Measurements from ENCODE around the gene TMEM178A. TPM values are rescaled to one million over a fixed set of nuclear protein-coding genes. Genes with fewer than 3 reads are reported as not detected.
"Not testable (repeated sequence)": the region's sequence is repeated elsewhere in the genome, so short reads cannot be mapped to it uniquely, and the experiment has no call there.

The TMEM178A gene
- total RNA-seq, 1 experiment from 2014 or later, result 7.5 TPM

- Histone ChIP-seq H2AFZ (ENCODE audit: low read length) (no peak overlapping the region), H3K4ac (ENCODE audit: low read depth, low read length) (no peak overlapping the region), H3K79me2 (ENCODE audit: insufficient read depth, low read length) (no peaks in the 10 kb centered on the region), H3K56ac (ENCODE audit: insufficient read length, low read depth, low read length) (no peak overlapping the region), H3K27me3 (ENCODE audit: insufficient read depth, low read length) (no peaks in the 10 kb centered on the region), H2AK5ac (ENCODE audit: insufficient read length, low read length) (no peak overlapping the region), H3K79me1 (ENCODE audit: insufficient read depth, low read depth, low read length, poor library complexity, severe bottlenecking) (no peaks in the 10 kb centered on the region), H4K5ac (ENCODE audit: insufficient read length, low read depth, low read length) (no peak overlapping the region), H2BK120ac (ENCODE audit: low read depth, low read length, poor library complexity, severe bottlenecking) (no peak overlapping the region), H3K9ac (ENCODE audit: extremely low read depth, insufficient read length, low read length) (no peak overlapping the region), H2BK12ac (ENCODE audit: insufficient read length, low read depth, low read length) (no peak overlapping the region), H4K20me1 (ENCODE audit: control insufficient read depth, insufficient read depth, insufficient read length) (no peaks in the 10 kb centered on the region), H3K14ac (ENCODE audit: insufficient read depth, low read length) (no peak overlapping the region), H2BK15ac (ENCODE audit: low read depth, low read length) (no peak overlapping the region), H3K18ac (ENCODE audit: insufficient read length, low read depth, low read length) (no peak overlapping the region), H4K91ac (ENCODE audit: insufficient read length, low read depth, low read length) (no peak overlapping the region), H3T11ph (ENCODE audit: low read length) (no peak overlapping the region), H4K8ac (replicated peaks; ENCODE audit: insufficient read length, low read depth, low read length) (no peak overlapping the region), H3K23me2 (ENCODE audit: insufficient read length, low read depth, low read length, poor library complexity, severe bottlenecking) (no peaks in the 10 kb centered on the region), H2BK5ac (ENCODE audit: insufficient read length, low read length) (no peak overlapping the region), H2BK20ac (ENCODE audit: low read depth, low read length, poor library complexity, severe bottlenecking) (no peak overlapping the region), H3K27ac (ENCODE audit: insufficient read length, low read depth, low read length) (no peak overlapping the region), H3K4me1 (ENCODE audit: insufficient read depth, low read length) (peaks cover 14% of the 10 kb centered on the region; the same call in 1 of the 2 replicates), H3K9me3 (ENCODE audit: control insufficient read depth, low read depth, low read length) (no peaks in the 10 kb centered on the region), H3K4me2 (ENCODE audit: insufficient read depth, insufficient read length, low read length) (no peak overlapping the region), H3K23ac (ENCODE audit: insufficient read length, low read depth, low read length) (no peak overlapping the region)
- peaks cover 4 to 5% of the 10 kb centered on the region in 2 experiments; a peak in 2 of 5 replicates for H3K9me3 Mint-ChIP-seq
- no CpG with 5 or more reads among the region's 3 CpGs for WGBS (ENCODE audit: extremely low coverage, insufficient read length, low lambda C conversion rate)
- DNase-seq, result no peak
- no peak for TF ChIP-seq CTCF (conservative IDR thresholded peaks at IDR 0.05)
- no peaks in the 10 kb centered on the region for H3K27me3 Mint-ChIP-seq (ENCODE audit: low read depth)
- peaks cover 0 to 7% (median 3%) of the 10 kb centered on the region in 3 experiments; a peak in 2 of 7 replicates for H3K36me3 Mint-ChIP-seq (ENCODE audit: insufficient read depth in 1 of 3, low read depth in 3 of 3)
- H3K27ac Mint-ChIP-seq, result no peak overlapping the region
- no peak overlapping the region for H3K4me3 Mint-ChIP-seq
- H3K4me1 Mint-ChIP-seq, result peaks cover 24 to 25% of the 10 kb centered on the region in 2 experiments
These were observed 15.2 kb upstream of the TMEM178A start for GRCh38 chr2:39650468-39650867.

GRCh38 chr2:39656215-39656614 is 9.5 kb upstream of the TMEM178A start:
- H2BK5ac ChIP-seq (ENCODE audit: insufficient read length, low read length); H4K5ac ChIP-seq (ENCODE audit: insufficient read length, low read depth, low read length); H4K8ac ChIP-seq (replicated peaks; ENCODE audit: insufficient read length, low read depth, low read length); H3K79me2 ChIP-seq (ENCODE audit: insufficient read depth, low read length); H2AK5ac ChIP-seq (ENCODE audit: insufficient read length, low read length); H3K27ac Mint-ChIP-seq; H3K9me3 ChIP-seq (ENCODE audit: control insufficient read depth, low read depth, low read length); H3K9me3 Mint-ChIP-seq; H3K4me3 Mint-ChIP-seq; H3T11ph ChIP-seq (ENCODE audit: low read length); H3K36me3 Mint-ChIP-seq (ENCODE audit: insufficient read depth in 1 of 3, low read depth in 3 of 3); H2BK120ac ChIP-seq (ENCODE audit: low read depth, low read length, poor library complexity, severe bottlenecking); H3K27me3 Mint-ChIP-seq (ENCODE audit: low read depth); H3K4ac ChIP-seq (ENCODE audit: low read depth, low read length); H3K23ac ChIP-seq (ENCODE audit: insufficient read length, low read depth, low read length); H3K27me3 ChIP-seq (ENCODE audit: insufficient read depth, low read length); H3K56ac ChIP-seq (ENCODE audit: insufficient read length, low read depth, low read length); H2BK12ac ChIP-seq (ENCODE audit: insufficient read length, low read depth, low read length); H3K9ac ChIP-seq (ENCODE audit: extremely low read depth, insufficient read length, low read length); H3K4me1 Mint-ChIP-seq; H3K4me1 ChIP-seq (ENCODE audit: insufficient read depth, low read length); H3K4me2 ChIP-seq (ENCODE audit: insufficient read depth, insufficient read length, low read length); H2BK20ac ChIP-seq (ENCODE audit: low read depth, low read length, poor library complexity, severe bottlenecking); H4K20me1 ChIP-seq (ENCODE audit: control insufficient read depth, insufficient read depth, insufficient read length); H2AFZ ChIP-seq (ENCODE audit: low read length); H2BK15ac ChIP-seq (ENCODE audit: low read depth, low read length); H4K91ac ChIP-seq (ENCODE audit: insufficient read length, low read depth, low read length); H3K18ac ChIP-seq (ENCODE audit: insufficient read length, low read depth, low read length); H3K79me1 ChIP-seq (ENCODE audit: insufficient read depth, low read depth, low read length, poor library complexity, severe bottlenecking); H3K27ac ChIP-seq (ENCODE audit: insufficient read length, low read depth, low read length); DNase-seq; H3K23me2 ChIP-seq (ENCODE audit: insufficient read length, low read depth, low read length, poor library complexity, severe bottlenecking); H3K14ac ChIP-seq (ENCODE audit: insufficient read depth, low read length): not testable (repeated sequence)
- WGBS (ENCODE audit: extremely low coverage, insufficient read length, low lambda C conversion rate), result no CpG with 5 or more reads among the region's 2 CpGs

All from H9 (cell line).